HL-60/S4 (cell line): ENCODE results near the gene GRIN2A.

Experiments used
- in situ Hi-C: fragments of 300-500 bp; cut with MboI; formaldehyde crosslinking; loops from 2 replicates; pipeline ENCODE4 v1.14.3; 2022; ENCODE audit warnings: low sequenced_read_pairs

GRIN2A gene

DNA sequence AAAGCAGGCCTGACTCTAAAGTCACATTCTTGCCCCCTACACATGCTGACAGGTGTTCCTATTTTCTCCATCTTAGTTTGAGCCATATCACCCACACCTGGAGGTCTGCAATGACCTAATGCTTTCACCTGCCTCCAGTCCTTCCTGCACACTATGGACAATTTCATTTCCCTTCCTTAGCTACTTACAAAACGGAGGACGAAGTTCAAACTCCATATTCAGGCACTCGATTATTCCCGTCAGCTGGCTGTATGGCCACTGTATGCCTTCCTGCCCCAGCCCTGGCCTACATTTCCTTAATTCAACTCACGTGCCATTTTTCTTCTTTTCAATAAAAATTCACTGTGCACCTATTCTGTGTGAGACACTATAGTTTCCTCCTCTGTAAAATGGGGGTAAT, 44.9 kb downstream of the GRIN2A start:
- in situ Hi-C loops = no loop called here

DNA sequence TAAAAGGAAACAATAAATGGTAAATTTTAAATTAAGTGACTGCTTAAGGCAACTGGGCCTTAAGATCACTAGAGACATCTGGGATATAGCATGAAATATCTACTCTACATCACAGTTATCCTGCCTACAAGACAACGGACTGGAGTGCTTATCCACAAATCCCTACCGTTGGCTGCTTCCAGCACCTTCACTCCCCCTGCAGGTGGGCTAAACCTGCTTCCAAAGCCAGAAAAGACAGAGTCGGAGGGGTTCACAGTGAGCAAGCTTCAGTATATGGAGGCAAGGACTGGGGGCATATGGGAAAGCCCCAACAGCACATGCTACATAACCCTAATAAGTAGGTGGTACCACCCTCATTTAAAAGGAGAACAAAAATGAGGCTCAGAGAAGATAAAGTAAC, 45.3 kb downstream of the GRIN2A start:
- in situ Hi-C loops = no loop called here

DNA sequence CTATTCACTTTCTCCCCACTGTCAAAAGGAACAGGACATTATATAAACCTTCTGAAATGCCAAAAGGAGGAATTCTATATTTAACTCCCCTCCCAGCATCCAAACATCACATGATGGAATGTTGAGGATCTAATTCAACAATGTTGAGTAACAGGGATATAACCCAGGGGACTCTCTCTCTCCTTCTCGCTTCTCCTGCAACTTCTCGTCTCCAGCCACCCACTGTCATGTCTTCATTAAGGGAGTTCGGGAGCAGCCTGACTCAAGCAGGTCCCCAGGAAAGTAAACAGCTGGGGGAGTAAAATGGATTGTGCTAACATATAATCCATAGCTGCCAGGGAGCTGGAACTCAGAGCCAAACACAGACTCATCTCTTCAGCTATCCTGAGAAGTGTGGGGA, 51.7 kb downstream of the GRIN2A start:
- in situ Hi-C loops = no loop called here

DNA sequence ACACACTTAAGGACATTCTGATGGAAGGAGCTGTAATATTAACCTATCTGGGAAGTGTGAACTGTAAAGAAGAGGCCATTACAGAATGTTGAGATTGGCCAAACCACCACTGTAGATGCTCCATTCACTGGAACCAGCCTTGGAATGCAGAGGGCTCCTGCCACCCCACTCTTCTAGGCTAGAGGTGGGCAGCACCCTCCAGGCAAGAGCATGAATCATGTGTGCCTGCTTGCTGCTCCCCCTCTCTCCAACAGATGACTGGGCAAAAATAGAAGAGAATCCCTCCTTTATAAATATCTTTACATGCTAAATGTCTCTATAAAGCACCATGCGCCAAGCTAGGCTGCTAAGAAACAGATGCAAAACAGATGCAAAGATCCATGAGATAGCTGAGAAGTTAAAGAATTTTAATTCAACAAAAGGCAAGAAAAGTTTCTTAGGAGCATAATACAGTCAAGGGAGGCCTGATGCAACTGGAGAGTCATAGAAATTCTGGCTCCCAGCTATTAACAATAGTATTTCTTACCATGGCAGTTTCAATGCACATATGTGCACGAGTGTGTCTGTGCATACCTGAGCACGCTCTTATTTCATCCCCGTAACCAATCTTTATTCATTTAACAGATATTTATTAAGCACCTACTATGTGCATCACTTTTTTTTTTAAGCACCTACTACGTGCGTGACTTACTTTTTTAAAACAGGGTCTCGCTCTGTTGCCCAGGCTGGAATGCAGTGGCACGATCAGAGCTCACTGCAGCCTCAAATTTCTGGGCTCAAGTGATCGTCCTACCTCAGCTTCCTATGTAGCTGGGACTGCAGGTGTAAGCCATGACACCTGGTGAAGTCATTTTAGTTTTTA, 53.6 kb downstream of the GRIN2A start:
- in situ Hi-C loops = no loop called here

DNA sequence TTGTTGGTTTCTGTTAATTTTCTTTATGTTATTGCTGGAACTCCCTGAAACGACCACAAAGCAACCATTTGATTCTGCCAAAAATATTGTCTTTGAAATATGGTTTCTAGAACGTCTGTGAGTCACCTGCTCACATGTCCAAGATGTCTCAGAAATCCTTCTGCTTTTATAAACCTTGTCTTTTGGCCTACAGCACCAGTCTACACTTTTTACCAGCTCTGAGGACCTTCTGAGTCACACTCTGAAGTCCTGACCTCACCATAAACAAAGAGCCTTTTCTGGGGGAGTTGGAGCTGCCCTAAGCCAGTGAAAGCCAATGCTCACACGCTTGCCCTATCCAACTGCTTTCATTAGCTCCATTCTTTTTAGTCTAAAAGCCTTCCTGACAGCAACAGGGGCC, 55.5 kb downstream of the GRIN2A start:
- in situ Hi-C loops = no loop called here

DNA sequence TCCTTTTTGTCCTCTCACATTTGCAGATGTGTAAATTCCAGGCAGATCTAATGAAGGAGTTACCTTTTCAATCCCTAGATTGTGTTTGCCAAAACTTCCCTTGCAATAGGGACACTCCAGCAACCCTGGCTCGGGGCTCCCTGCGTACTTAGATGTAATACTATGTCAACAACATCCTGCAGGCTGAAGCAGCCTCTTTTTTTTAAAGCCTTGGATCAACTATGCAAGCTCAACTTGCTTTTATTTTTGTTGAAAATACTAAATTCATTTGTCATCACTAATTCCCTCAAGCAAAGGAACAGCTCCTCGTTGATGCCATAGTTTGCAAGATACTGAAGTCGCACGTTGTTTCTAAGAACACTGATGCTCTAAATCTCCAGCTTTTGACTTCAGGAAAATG, 59.1 kb downstream of the GRIN2A start:
- in situ Hi-C loops = no loop called here

DNA sequence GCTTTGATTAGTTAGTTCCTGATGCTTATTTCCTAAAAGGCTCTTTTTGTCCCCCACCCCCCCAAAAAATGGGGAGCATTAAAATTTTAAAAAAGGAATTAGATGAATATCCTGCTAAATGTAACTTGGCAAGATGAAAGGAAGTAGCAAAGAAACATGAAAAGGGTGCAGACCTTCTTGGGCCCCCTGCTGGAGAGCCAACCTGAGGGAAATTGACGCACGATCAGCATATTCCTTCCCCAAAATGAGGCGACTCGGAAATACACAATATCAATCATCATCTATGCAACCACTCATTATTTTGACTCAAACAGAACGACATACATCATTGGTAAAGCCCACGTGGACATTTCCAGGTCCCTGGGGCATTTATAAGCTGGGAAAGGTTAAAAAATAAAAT, 59.7 kb downstream of the GRIN2A start:
- in situ Hi-C loops = no loop called here

DNA sequence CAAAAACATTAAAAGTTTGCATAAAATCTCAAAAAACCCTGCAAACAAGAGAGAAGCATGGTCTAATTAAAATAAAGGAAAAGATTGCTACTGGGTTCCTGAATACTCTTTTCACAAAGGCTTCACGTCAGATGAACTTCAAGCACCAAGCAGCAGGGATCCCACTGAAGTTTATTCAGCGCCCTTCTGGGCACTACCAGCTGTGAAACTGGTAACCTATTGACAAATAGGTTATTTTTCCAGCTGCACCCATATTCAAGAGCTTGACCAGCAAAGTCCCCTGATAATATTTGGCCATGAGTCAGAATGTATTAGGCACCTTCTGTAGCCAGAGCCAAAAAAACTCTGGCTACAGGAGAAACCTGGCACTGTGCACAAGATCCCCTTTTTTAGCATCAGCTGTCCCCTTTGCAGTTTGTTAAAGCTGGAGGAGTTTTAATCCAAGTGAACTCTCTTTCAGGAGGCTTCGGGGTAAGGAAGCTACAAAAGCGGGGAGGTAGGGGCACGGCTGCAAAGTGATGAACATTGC, 60.3 kb downstream of the GRIN2A start:
- in situ Hi-C loops = no loop called here

DNA sequence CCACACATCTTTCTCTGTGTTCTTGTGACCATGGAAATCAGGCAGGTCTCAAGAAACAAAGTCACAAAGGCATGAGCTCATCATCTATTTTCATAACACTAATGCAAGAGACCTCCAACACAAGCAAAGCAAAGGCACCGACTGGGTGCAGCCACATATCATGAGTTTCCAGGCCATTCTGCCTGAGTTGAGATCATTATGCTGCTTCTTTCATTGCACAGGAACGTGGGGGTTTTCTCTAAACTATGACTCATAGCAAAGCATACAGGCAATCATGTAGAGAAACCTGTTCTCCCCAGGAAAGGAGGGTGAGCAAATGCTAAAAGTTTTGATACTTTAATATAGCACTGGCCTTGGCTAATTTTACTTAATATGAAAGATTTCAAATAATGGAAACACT, 60.7 kb downstream of the GRIN2A start:
- in situ Hi-C loops = no loop called here

DNA sequence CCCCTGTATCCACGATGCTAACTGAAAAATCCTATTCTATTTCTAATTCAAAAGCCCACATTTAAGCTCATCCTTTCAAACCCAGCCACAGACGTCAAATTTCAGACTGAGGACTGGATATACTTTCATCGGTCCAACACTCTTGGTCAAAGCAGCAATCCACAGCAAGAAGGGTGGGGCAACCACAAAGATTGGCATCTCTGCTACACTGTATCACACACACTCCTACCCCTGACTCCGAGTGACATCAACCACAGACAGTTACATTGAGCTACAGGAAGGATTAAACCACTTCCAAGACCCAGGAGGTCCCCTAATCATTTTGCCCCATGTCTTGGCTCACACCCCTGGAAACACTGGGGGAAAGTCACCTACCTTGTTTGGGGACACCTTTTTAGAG, 61.3 kb downstream of the GRIN2A start:
- in situ Hi-C loops = no loop called here

DNA sequence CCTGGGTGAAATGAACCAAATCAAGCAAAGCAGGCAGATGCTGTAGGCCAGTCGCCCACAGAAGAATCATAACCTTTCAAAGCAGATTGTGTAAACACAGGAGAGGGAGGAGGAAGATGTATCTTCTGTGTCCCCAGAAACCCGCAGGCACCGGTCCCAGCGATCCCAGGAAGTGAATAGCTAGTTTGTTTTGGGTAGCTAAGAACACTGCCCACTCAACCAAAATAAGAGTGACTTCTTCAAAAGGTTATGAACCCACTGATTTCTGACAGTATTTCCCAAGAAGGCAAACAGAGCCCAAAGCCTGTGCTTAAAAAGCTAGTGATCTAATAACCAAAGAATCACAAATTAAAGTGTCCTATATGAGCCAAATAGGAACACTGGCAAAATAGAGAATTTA, 67.8 kb downstream of the GRIN2A start:
- in situ Hi-C loops = no loop called here

DNA sequence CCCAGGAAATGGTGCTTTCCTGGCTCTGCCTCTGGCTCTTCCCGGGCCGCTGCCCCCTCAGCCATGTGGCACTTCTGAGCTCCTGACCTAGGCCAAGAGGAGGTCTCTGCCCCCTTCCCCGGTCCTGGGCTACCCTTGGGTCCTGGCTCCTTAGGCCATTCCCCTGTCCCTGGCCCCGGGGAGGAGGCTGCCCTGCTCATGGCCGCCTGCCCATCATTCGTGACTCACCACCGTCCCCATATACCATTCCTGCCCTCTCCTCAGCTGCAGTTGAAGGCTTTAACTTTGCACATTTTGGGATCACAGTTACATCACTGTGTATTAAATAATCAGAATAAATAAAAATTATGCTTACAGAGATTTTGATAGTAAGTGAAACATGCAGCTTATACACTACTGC, 69.0 kb downstream of the GRIN2A start:
- in situ Hi-C loops = no loop called here

DNA sequence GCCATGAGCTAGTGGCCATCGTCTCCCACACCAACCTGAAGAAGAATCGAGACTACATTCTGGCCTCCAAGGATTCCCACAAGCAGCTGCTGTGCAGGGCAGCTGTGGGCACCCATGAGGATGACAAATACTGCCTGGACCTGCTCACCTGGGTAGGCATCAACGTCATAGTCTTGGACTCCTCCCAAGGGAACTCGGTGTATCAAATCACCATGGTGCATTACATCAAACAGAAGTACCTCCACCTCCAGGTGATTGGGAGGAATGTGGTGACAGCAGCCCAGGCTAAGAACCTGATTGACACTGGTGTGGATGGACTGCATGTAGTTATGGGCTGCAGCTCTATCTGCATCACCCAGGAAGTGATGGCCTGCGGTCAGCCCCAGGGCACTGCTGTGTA, 70.2 kb downstream of the GRIN2A start:
- in situ Hi-C loops = no loop called here

DNA sequence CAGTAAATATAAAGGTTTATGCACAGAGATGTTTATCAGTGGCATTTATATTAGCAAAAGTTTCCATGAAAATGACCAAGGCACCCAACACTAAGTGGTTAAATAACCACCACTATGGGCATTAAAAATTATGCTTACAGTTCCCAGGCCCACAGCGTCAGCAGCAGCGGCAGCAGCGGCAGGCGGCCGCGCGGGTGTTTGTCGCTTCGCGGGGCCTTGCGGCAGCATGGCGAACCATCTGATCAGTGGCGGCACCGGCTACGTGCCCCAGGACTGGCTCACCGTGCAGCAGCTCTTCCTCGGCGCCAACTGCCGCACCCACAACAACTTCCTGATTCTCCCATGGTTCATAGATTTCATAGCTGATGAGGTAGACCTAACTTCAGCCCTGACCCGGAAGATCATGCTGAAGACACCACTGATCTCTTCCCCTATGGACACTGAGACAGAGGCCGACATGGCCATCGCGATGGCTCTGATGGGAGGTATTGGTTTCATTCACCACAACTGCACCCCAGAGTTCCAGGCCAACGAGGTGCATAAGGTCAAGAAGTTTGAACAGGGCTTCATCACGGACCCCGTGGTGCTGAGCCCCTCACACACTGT, 71.0 kb downstream of the GRIN2A start:
- in situ Hi-C loops = no loop called here

DNA sequence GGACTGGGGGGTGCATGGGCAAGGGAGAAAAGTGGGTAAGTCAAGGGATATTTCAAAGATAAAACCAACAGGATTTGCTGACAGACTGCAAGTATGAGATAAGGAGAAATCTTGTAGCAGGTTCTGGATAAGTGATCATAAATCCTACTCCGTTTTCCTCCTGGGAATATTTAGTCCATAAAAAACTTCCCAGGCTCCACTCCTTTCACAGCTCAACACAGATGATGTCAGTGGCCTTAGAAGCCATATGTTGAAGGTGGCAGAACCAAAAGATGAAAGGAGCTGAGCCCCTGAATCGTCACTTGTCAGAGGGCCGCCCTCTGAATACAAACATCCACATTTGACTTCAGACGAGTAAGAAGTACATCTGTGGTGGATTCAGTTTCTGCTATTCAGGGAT, 71.7 kb downstream of the GRIN2A start:
- in situ Hi-C loops = no loop called here

DNA sequence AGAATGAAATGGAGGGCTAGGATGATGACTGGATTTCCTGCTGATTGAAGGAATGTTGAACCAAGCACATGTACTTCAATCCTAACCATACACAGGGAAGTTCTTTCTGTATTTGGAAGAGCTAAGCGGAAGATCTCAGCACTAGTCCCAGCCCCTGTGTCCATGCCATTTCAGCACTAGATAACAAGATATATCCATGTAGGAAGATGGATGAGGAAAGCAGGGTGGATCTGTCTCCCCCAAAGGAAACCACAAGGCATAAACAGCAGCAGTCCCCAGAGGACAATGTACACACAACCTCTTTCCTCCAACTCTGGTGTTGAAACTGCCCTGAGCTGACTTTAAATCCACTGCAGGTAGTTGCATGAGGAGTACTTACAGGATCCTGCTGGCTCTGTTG, 75.1 kb downstream of the GRIN2A start:
- in situ Hi-C loops = no loop called here

DNA sequence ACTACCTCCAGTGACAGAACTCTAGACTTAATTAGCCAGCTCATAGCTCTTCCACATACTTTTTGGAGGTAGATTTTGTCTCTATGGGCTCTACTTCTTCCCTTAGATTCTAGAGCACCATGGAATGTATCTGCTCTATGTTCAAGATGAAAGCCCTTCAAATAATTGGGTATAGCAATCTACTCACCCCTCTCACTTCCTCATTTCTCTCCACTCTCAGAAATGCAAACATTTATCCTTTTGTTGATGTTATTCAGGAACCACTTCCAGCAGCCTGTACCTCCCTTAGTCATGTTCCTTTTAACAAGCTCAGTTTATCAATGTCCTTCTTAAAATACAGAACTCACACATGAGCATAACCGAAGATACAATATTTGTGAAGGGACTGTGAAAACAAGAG, 78.5 kb downstream of the GRIN2A start:
- in situ Hi-C loops = no loop called here

DNA sequence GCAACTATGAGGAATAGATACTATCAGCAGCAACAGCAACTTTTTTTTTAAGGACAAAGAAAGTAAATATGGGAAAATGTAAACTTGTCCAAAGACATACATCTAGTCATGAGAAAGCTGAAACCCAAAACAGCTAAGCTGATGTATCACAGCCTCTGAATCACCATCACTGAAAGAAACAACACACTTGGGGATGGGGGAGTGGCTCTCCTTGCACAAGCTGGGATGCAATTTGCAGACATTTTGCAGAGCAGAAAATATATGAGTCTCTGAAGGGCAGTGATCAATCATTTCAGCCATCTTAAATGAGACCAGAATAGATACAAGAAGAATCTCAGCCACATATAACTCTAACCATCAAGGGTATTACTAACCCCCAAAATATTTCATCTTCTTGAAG, 79.1 kb downstream of the GRIN2A start:
- in situ Hi-C loops = no loop called here

DNA sequence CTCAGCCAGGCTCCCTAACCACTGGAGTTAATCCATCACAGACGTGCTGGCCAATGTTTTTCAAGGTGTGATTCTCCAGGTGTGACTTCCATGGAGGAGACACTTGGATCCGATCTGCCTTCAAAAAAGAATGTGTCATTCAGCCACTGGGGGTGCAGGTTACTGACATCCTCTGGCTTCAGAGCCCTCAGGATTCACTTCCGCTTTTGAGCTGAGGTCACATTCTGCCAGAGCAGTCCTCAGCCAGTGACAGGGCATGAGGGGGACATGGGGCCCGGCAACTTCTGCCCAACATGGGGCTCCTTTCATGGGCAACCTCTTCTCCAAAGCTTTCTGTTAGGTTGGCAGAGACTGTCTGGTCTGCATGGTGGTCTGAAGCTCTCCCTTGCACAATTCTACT, 81.4 kb downstream of the GRIN2A start:
- in situ Hi-C loops = no loop called here

DNA sequence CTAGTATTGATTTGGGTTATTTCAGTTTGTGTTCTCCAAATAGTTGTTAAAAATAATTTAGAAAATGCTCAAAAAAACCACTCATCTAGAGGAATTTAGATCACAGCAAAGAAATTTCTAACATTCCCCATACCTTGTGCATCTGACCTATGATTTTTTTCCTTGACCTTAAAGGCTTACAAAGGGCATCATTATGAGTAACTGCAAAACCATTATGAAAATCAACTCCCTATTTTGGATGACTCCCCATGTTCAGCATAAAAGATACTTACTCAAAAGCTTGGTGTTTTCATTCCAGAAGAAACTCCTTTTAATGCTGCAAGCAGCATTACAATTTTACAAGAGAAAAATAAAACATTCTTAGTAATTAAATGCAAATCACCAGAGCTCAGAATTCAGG, 83.2 kb downstream of the GRIN2A start:
- in situ Hi-C loops = no loop called here

DNA sequence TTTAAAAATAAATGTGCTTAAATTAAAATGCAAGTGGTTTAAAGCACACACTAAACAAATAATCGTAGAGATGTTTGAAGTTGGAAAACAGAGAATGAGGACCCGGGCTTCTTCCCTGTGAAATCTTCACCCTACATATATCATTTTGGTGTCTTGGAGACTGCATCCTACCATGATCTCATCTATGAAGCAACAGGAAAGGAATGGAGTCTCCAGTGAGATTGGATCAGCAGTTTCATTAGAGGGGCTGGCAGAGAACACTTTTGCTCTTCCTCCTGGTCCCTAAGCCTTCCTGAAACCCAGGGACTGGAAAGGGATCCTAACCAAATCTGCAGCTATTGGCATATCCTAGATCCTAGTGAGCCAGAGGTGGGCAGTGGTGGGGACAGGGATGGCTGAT, 85.0 kb downstream of the GRIN2A start:
- in situ Hi-C loops = no loop called here

DNA sequence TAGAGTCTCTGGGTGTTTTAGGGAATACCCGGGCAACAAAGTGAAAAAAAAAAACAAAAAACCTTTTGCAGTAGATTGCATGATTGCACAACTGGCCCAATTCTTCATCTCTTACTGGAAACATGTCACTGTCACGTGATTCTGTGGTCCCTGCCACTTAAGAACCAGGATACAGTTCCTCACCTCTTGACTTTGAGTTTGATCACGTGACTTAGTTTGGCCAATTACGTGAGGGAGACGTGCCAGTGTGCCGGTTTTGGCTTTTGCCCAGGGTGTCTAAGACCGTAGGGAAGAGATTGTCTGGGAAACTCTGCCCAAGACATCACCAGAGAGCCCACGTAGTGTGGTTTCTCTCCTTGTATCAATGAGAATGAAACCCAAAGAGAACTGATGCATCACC, 88.7 kb downstream of the GRIN2A start:
- in situ Hi-C loops = no loop called here

DNA sequence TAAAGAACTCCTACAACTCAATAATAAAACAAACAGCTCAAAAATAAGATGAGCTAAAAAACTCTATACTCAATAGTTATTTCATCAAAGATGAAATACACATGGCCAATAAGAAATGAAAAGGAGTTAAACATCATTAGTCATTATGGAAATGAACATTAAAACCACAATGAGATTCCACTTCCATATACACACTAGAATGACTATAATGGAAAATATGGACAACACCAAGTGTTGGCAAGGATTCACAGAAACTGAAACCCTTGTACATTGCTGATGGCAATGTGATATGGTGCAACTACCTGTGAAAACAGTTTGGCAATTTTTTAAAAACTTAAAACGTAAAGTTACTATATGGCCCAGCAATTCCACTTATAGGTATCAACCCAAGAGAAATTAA, 91.4 kb downstream of the GRIN2A start:
- in situ Hi-C loops = no loop called here
